Fibroblast of mammary gland (primary cell): ENCODE data around the gene SAMD9L.
"Not testable (repeated sequence)": the region's sequence is repeated elsewhere in the genome, so short reads cannot be mapped to it uniquely, and the experiment has no call there.

Experiments
- DNase-seq: peaks from one replicate; pipeline ENCODE4 v3.0.0-alpha.2; 2010; ENCODE audit warnings: low read depth
- H3K4me3 ChIP-seq: 2 replicates; pipeline ENCODE4 v1.5.1; 2011; ENCODE audit warnings: low read depth, mild to moderate bottlenecking, low read length, moderate library complexity; ENCODE audit not compliant: control insufficient read depth
- TF ChIP-seq, protein P1 (sequence below): conservative IDR thresholded peaks from 2 replicates; pipeline ENCODE4 v1.5.1; 2011; ENCODE audit warnings: low read depth, low read length, inconsistent platforms; ENCODE audit not compliant: control insufficient read depth, insufficient read depth

The SAMD9L gene

DNA sequence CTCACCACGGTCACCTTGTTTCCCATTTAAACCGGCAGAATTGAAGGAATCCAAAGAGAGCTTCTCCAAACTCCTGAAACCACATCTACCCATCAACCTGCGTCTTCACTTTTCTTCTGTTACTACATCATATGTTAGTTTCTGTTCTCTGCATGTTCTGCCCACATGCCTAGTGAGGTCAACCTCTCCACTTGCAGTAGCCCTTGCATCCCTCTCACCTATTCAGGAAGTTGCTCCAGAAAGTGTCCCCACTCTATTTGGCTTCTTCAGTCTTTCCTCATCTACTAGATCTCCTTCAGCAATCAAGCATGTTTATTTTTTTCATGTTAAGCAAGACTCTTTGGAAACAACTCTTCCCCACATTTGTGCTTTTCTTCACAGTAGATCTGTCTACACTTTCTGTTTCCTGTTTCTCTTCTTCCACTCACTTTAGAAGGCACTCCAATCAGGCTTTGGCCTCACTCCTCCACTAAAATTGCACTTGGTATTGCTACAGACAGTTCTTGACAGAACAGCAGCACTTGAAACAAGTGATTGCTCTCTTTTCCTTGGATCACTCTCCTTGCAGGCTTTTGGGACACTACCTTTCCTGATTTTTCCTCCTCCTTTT is 7.5 kb downstream of the SAMD9L start:
- no peak overlapping the region for H3K4me3 ChIP-seq
- TF ChIP-seq, protein P1, sequence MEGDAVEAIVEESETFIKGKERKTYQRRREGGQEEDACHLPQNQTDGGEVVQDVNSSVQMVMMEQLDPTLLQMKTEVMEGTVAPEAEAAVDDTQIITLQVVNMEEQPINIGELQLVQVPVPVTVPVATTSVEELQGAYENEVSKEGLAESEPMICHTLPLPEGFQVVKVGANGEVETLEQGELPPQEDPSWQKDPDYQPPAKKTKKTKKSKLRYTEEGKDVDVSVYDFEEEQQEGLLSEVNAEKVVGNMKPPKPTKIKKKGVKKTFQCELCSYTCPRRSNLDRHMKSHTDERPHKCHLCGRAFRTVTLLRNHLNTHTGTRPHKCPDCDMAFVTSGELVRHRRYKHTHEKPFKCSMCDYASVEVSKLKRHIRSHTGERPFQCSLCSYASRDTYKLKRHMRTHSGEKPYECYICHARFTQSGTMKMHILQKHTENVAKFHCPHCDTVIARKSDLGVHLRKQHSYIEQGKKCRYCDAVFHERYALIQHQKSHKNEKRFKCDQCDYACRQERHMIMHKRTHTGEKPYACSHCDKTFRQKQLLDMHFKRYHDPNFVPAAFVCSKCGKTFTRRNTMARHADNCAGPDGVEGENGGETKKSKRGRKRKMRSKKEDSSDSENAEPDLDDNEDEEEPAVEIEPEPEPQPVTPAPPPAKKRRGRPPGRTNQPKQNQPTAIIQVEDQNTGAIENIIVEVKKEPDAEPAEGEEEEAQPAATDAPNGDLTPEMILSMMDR, result no peak

DNA sequence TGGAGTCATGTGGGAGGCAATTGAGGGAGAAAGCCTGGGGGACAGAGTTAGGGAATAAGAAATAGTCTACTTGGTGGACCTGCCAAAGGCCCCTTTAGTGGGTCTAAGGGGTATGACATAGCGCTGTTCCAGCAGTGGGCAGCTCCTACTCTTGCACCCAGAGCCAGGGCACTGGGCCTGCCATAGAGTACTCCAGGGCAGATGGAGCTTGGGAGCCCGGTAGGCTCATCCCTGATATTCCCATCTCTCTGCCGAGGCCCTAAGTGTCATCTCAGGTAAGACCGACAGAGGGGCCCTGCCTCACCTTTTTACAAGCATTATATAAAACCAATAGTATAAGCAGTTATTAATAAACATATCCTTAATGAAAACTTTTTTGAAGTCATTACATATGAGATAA is 9.6 kb downstream of the SAMD9L start:
- DNase-seq, result no peak
- no peak overlapping the region for H3K4me3 ChIP-seq
- TF ChIP-seq, protein P1, result no peak

More for the DNA sequence above, 7.5 kb downstream of the SAMD9L start:
- DNase-seq, result no peak

DNA sequence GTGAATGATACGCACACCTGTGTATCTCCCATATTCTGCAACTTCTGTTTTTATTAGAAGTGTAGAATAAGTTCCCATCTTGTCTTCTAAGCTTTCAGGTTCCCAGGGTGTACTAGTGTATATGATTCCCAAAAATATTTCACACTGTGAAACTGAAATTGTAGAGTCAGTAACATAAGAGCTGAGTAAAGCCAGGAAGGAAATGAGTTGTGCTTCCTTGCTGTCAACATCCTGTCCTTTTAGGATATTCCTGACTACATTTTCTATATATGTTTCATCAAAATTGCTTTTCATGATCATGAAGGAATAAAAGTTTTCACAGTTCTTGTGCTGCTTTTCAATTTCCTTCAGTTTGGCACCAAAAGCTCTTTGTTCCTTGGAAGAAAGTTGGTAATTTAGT is 15.2 kb downstream of the SAMD9L start:
- DNase-seq, result no peak
- no peak overlapping the region for H3K4me3 ChIP-seq
- TF ChIP-seq, protein P1, result no peak

DNA sequence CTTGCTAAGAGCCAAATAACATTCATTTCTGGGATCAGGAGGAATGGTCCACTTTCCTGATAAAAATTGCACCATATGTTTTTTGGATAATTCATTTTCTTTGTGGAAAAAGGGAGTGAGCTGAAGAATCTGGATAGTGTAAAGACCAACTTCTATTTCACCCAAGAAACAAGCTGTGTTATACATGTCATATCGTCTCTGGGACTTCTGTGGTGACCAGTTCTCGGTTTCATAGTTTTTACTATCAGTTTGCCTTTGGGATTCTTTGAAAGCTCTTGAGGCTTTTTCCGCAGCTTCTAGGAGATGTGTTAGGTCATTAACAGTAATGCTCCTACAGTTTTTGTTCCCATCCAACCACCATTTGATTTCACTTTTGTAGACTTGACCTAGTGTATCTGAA is 16.0 kb downstream of the SAMD9L start:
- TF ChIP-seq, protein P1, result no peak
- H3K4me3 ChIP-seq, result no peak overlapping the region
- DNase-seq, result no peak

DNA sequence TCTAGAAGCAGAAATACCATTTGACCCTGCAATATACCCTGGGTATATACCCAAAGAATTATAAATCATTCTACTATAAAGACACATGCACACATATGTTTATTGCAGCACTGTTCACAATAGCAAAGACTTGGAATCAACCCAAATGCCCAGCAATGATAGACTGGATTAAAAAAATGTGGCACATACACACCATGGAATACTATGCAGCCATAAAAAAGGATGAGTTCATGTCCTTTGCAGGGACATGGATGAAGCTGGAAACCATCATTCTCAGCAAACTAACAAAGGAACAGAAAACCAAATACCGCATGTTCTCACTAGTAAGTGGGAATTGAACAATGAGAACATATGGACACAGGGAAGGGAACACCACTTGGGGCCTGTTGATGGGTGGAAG is 21.2 kb downstream of the SAMD9L start:
- not testable (repeated sequence) for DNase-seq, H3K4me3 ChIP-seq

DNA sequence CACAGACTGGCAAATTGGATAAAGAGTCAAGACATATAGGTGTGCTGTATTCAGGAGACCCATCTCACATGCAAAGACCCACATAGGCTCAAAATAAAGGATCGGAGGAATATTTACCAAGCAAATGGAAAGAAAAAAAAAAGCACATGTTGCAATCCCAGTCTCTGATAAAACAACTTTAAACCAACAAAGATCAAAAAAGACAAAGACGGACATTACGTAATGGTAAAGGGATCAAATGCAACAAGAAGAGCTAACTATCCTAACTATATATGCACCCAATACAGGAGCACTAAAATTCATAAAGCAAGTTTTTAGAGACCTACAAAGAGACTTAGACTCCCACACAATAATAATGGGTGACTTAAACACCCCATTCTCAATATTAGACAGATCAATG is 24.7 kb downstream of the SAMD9L start:
- not testable (repeated sequence) for H3K4me3 ChIP-seq, DNase-seq

DNA sequence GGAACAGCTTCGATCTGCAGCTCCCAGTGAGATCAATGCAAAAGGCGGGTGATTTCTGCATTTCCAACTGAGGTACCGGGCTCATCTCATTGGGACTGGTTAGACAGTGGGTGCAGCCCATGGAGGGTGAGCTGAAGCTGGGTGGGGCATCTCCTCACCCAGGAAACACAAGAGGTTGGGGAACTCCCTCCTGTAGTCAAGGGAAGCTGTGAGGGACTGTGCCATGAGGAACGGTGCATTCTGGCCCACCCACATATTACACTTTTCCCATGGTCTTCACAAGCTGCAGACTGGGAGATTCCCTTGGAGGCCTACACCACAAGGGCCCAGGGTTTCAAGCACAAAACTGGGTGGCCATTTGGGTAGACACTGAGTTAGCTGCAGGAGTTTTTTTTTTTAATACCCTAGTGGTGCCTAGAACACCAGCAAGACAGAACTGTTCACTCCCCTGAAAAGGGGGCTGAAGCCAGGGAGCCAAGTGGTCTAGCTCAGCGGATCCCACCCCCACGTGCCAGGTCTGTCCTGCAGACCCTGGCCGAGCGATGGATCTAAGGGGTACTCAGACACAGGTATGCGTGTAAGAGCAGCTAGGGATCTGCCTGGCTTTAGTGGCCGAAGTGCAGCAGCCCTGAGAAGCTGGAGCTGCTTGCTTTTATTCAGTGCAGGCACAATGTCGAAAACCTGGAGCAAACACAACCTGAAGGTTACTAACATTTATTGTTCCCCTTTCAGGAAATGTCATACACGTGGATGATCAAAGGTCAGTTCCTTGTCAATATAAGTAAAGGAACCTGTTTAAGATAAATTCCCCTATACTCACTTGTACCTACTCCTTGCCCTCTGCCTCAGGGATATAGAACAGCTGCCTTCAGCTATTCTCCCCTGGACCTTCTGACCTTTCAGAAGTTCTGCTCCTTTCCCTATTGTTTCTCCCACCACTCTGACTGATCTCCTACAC is 27.3 kb downstream of the SAMD9L start:
- no peak for DNase-seq
- TF ChIP-seq, protein P1, result no peak
- no peak overlapping the region for H3K4me3 ChIP-seq
